H4 (cell line): Measurements from ENCODE around the gene BACH2. TPM values are rescaled to one million over a fixed set of nuclear protein-coding genes. Genes with fewer than 3 reads are reported as not detected.
"Not testable (repeated sequence)": the region's sequence is repeated elsewhere in the genome, so short reads cannot be mapped to it uniquely, and the experiment has no call there.

Source experiments
- DNase-seq: peaks from one replicate; pipeline ENCODE4 v3.0.0-alpha.2; 2015; ENCODE audit warnings: low spot score
- total RNA-seq: library from RNA; depleted of rRNA; stranded (reverse); fragments of >200 nt; shearing (Covaris generic); gene quantifications from 2 replicates; pipeline ENCODE4 v1.2.3, GENCODE V29; 2014

BACH2 gene
- total RNA-seq, 1 experiment from 2014 or later = 0.31 TPM

- no peak for DNase-seq
Observed at GRCh38 chr6:90214966-90215365, 81.7 kb downstream of the BACH2 start.

- no peak for DNase-seq
Observed at GRCh38 chr6:90214461-90214860, 82.2 kb downstream of the BACH2 start.

- no peak for DNase-seq
Observed at GRCh38 chr6:90212274-90212673, 84.4 kb downstream of the BACH2 start.

- no peak for DNase-seq
Observed at GRCh38 chr6:90209527-90209926, 87.1 kb downstream of the BACH2 start.

GRCh38 chr6:90208690-90209089 lies 88.0 kb downstream of the BACH2 start:
- not testable (repeated sequence) for DNase-seq

- DNase-seq = no peak
Observed at GRCh38 chr6:90204327-90205056, 92.2 kb downstream of the BACH2 start.

GRCh38 chr6:90203672-90204071 lies 93.0 kb downstream of the BACH2 start:
- DNase-seq = no peak

- no peak for DNase-seq
Observed at GRCh38 chr6:90202156-90202555, 94.5 kb downstream of the BACH2 start.

GRCh38 chr6:90199900-90200299 lies 96.7 kb downstream of the BACH2 start:
- peak; percentile 13 for DNase-seq

GRCh38 chr6:90198758-90199425 lies 97.8 kb downstream of the BACH2 start:
- no peak for DNase-seq

GRCh38 chr6:90197854-90198496 lies 98.7 kb downstream of the BACH2 start:
- DNase-seq = peak; percentile 23

GRCh38 chr6:90195094-90195829 lies 101.4 kb downstream of the BACH2 start:
- no peak for DNase-seq

- DNase-seq = peak; percentile 37
Observed at GRCh38 chr6:90194371-90194841, 102.2 kb downstream of the BACH2 start.

GRCh38 chr6:90193359-90193758 lies 103.3 kb downstream of the BACH2 start:
- no peak for DNase-seq

GRCh38 chr6:90192857-90193256 lies 103.8 kb downstream of the BACH2 start:
- DNase-seq = no peak

- no peak for DNase-seq
Observed at GRCh38 chr6:90190752-90191395, 105.8 kb downstream of the BACH2 start.

- DNase-seq = no peak
Observed at GRCh38 chr6:90190131-90190530, 106.5 kb downstream of the BACH2 start.

- no peak for DNase-seq
Observed at GRCh38 chr6:90187437-90188121, 109.1 kb downstream of the BACH2 start.

GRCh38 chr6:90186637-90187371 lies 109.8 kb downstream of the BACH2 start:
- no peak for DNase-seq

GRCh38 chr6:90186026-90186425 lies 110.6 kb downstream of the BACH2 start:
- DNase-seq = no peak
